Inflammatory macrophage treated with lipopolysaccharide for 4 hours (primary cell): ENCODE measurements around the gene DENND4A.
A peak's percentile ranks its signal among the peaks of the same experiment; 100 is the strongest.

Experiments
- DNase-seq: peaks from one replicate; pipeline ENCODE4 v3.0.0-alpha.2; 2020

The DENND4A gene

GRCh38 chr15:65792138-65792987, at the start of gene DENND4A:
Gene DENND4A, minus strand, starts transcription at chr15:65792293. Its CDS starts 35,843 bp downstream, at chr15:65756450.
- peak; percentile 100 for DNase-seq

- peak; percentile 67 for DNase-seq
These were observed 49.2 kb upstream of the DENND4A start for GRCh38 chr15:65841121-65841930.

- DNase-seq: no peak
These were observed 47.9 kb upstream of the DENND4A start for GRCh38 chr15:65839985-65840384.

GRCh38 chr15:65839354-65839901, 47.3 kb upstream of the DENND4A start:
- peak; percentile 63 for DNase-seq

GRCh38 chr15:65837301-65838294, 45.5 kb upstream of the DENND4A start:
- DNase-seq: peak; percentile 78

- DNase-seq: no peak
These were observed 44.6 kb upstream of the DENND4A start for GRCh38 chr15:65836665-65837064.

GRCh38 chr15:65835447-65835846, 43.4 kb upstream of the DENND4A start:
- DNase-seq: no peak

GRCh38 chr15:65834603-65835282, 42.6 kb upstream of the DENND4A start:
- no peak for DNase-seq

- peak; percentile 16 for DNase-seq
These were observed 41.6 kb upstream of the DENND4A start for GRCh38 chr15:65833501-65834205.

- peak; percentile 88 for DNase-seq
These were observed 40.7 kb upstream of the DENND4A start for GRCh38 chr15:65832549-65833364.

GRCh38 chr15:65829130-65829764, 37.2 kb upstream of the DENND4A start:
- peak; percentile 15 for DNase-seq

- no peak for DNase-seq
These were observed 36.5 kb upstream of the DENND4A start for GRCh38 chr15:65828585-65828984.

- DNase-seq: peak; percentile 12
These were observed 35.0 kb upstream of the DENND4A start for GRCh38 chr15:65827065-65827464.

GRCh38 chr15:65824941-65825544, 33.0 kb upstream of the DENND4A start:
- DNase-seq: no peak

- DNase-seq: peak; percentile 68
These were observed 32.1 kb upstream of the DENND4A start for GRCh38 chr15:65824031-65824743.

GRCh38 chr15:65822316-65822715, 30.2 kb upstream of the DENND4A start:
- no peak for DNase-seq

GRCh38 chr15:65821070-65821469, 29.0 kb upstream of the DENND4A start:
- no peak for DNase-seq

GRCh38 chr15:65819563-65819960, 27.5 kb upstream of the DENND4A start:
- DNase-seq: peak; percentile 62
